IMR-90 (cell line): ENCODE results near the gene SPTB. TPM values are rescaled to one million over a fixed set of nuclear protein-coding genes. Genes with fewer than 3 reads are reported as not detected.

Experiments
- ATAC-seq: fragments of 200-7000 bp; cut with Tn5 transposase; 2 replicates; pipeline ENCODE4 v1.9.1; 2020; ENCODE audit warnings: low read depth, mild to moderate bottlenecking, moderate library complexity
- BruUV-seq: library from RNA; stranded (reverse); fragments of 400-500 nt; replicated peaks from 2 replicates; lab custom pipeline; 2021; lab: Mats Ljungman, UMichigan
- CTCF ChIA-PET: fragments of 300-600 bp; formaldehyde crosslinking; extraction: SDS; loops from one replicate; lab custom pipeline; 2021; ENCODE audit warnings: antibody characterized with exemption; lab: Yijun Ruan, JAX
- POLR2A ChIA-PET: fragments of 300-600 bp; sonication (Branson Sonifier 250); formaldehyde crosslinking; loops from one replicate; lab custom pipeline; 2022; ENCODE audit warnings: antibody characterized with exemption; ENCODE audit not compliant: unreplicated experiment; lab: Charles Lee
- DNase-seq: peaks from one replicate; pipeline ENCODE4 v3.0.0; 2013
- H2AFZ ChIP-seq: replicated peaks from 2 replicates; pipeline ENCODE3; 2013; ENCODE audit warnings: low read length, mild to moderate bottlenecking; ENCODE audit not compliant: poor library complexity
- H2AK5ac ChIP-seq: 2 replicates; pipeline ENCODE4 v1.6.1; 2013; ENCODE audit warnings: low read depth, low read length, inconsistent platforms
- H2AK9ac ChIP-seq: replicated peaks from 2 replicates; pipeline ENCODE3; 2013; ENCODE audit warnings: mild to moderate bottlenecking, low read depth, low read length, moderate library complexity; ENCODE audit not compliant: poor library complexity
- H2BK120ac ChIP-seq: 2 replicates; pipeline ENCODE4 v1.6.1; 2013; ENCODE audit warnings: low read depth, low read length, inconsistent platforms
- H2BK15ac ChIP-seq: 3 replicates; pipeline ENCODE4 v1.6.1; 2013; ENCODE audit warnings: low read depth, low read length, inconsistent platforms
- H2BK20ac ChIP-seq: 2 replicates; pipeline ENCODE4 v1.6.1; 2013; ENCODE audit warnings: low read depth, mild to moderate bottlenecking, inconsistent platforms, low read length, moderate library complexity
- H2BK5ac ChIP-seq: 2 replicates; pipeline ENCODE4 v1.6.1; 2013; ENCODE audit warnings: mild to moderate bottlenecking, low read depth, low read length, inconsistent platforms; ENCODE audit not compliant: poor library complexity, severe bottlenecking
- H3K14ac ChIP-seq: replicated peaks from 2 replicates; pipeline ENCODE4 v1.6.1; 2013; ENCODE audit warnings: low read depth, low read length, inconsistent platforms
- H3K18ac ChIP-seq: 2 replicates; pipeline ENCODE4 v1.6.1; 2013; ENCODE audit warnings: low read depth, low read length, control low read depth
- H3K23ac ChIP-seq: 2 replicates; pipeline ENCODE4 v1.6.1; 2013; ENCODE audit warnings: low read depth, low read length, inconsistent platforms
- H3K27ac ChIP-seq: 2 replicates; pipeline ENCODE4 v1.5.1; 2013; ENCODE audit warnings: mild to moderate bottlenecking, control low read depth, low read length; ENCODE audit not compliant: insufficient read depth
- H3K27me3 ChIP-seq: 2 replicates; pipeline ENCODE4 v1.6.1; 2013; ENCODE audit warnings: low read length; ENCODE audit not compliant: control insufficient read depth, insufficient read depth
- H3K36me3 ChIP-seq: 2 replicates; pipeline ENCODE4 v1.6.1; 2013; ENCODE audit warnings: low read length, mixed read lengths; ENCODE audit not compliant: control insufficient read depth, insufficient read depth
- H3K4ac ChIP-seq: 2 replicates; pipeline ENCODE4 v1.6.1; 2013; ENCODE audit warnings: low read depth, low read length, inconsistent platforms
- H3K4me1 ChIP-seq: 2 replicates; pipeline ENCODE4 v1.6.1; 2013; ENCODE audit warnings: low read length, mixed read lengths; ENCODE audit not compliant: control insufficient read depth, insufficient read depth
- H3K4me2 ChIP-seq: 2 replicates; pipeline ENCODE4 v1.6.1; 2013; ENCODE audit warnings: low read depth, mild to moderate bottlenecking, control low read depth, low read length, moderate library complexity
- H3K4me3 ChIP-seq: 2 replicates; pipeline ENCODE4 v1.5.1; 2013; ENCODE audit warnings: low read depth, mild to moderate bottlenecking, control low read depth, low read length, moderate library complexity; ENCODE audit not compliant: insufficient read depth
- H3K56ac ChIP-seq: 2 replicates; pipeline ENCODE4 v1.6.1; 2013; ENCODE audit warnings: low read length, inconsistent platforms; ENCODE audit not compliant: insufficient read depth; ENCODE audit errors: extremely low read depth
- H3K79me1 ChIP-seq, 2 experiments: 2 replicates each; pipeline ENCODE4 v1.6.1; 2013; ENCODE audit warnings: low read length in 2 of 2, inconsistent platforms in 1 of 2, low read depth in 1 of 2
- H3K9ac ChIP-seq: 2 replicates; pipeline ENCODE4 v1.6.1; 2013; ENCODE audit warnings: low read depth, low read length, control low read depth
- H3K9me1 ChIP-seq: 2 replicates; pipeline ENCODE4 v1.6.1; 2013; ENCODE audit warnings: low read length, inconsistent platforms; ENCODE audit not compliant: insufficient read depth
- H3K9me3 ChIP-seq: 2 replicates; pipeline ENCODE4 v1.6.1; 2013; ENCODE audit warnings: low read length; ENCODE audit not compliant: control insufficient read depth, insufficient read depth
- H4K20me1 ChIP-seq: 2 replicates; pipeline ENCODE4 v1.6.1; 2013; ENCODE audit warnings: low read length, inconsistent platforms; ENCODE audit not compliant: insufficient read depth
- H4K5ac ChIP-seq: 2 replicates; pipeline ENCODE4 v1.6.1; 2013; ENCODE audit warnings: mild to moderate bottlenecking, low read depth, low read length, control low read depth
- H4K8ac ChIP-seq, 2 experiments: 2 replicates each; pipeline ENCODE4 v1.6.1; 2013; ENCODE audit warnings: low read depth in 2 of 2, low read length in 2 of 2, control low read depth in 1 of 2, inconsistent platforms in 1 of 2
- H4K91ac ChIP-seq: 2 replicates; pipeline ENCODE4 v1.6.1; 2013; ENCODE audit warnings: low read depth, low read length, inconsistent platforms; ENCODE audit not compliant: insufficient read depth
- CEBPB ChIP-seq: IDR thresholded peaks from 2 replicates; pipeline ENCODE4 v1.6.1; 2012; ENCODE audit warnings: low read depth, low read length, improper control_type of control experiment
- CHD1 ChIP-seq: IDR thresholded peaks from 2 replicates; pipeline ENCODE4 v1.6.1; 2012; ENCODE audit warnings: low read depth, low read length, improper control_type of control experiment
- FOS ChIP-seq: fragments of 150-350 bp; IDR thresholded peaks from 2 replicates; pipeline ENCODE4 v1.6.1; 2016; ENCODE audit warnings: low read depth, low read length
- MAFK ChIP-seq: IDR thresholded peaks from 2 replicates; pipeline ENCODE4 v1.6.1; 2012; ENCODE audit warnings: low read depth, low read length, improper control_type of control experiment
- MXI1 ChIP-seq: IDR thresholded peaks from 2 replicates; pipeline ENCODE4 v1.6.1; 2012; ENCODE audit warnings: low read depth, mild to moderate bottlenecking, low read length, moderate library complexity, borderline replicate concordance
- NFE2L2 ChIP-seq: fragments of 150-350 bp; IDR thresholded peaks from 2 replicates; pipeline ENCODE4 v1.6.1; 2016; ENCODE audit warnings: low read depth, mild to moderate bottlenecking, low read length
- POLR2A ChIP-seq: IDR thresholded peaks from 2 replicates; pipeline ENCODE4 v1.6.1; 2012; ENCODE audit warnings: mild to moderate bottlenecking, low read depth, low read length
- RCOR1 ChIP-seq: IDR thresholded peaks from 2 replicates; pipeline ENCODE4 v1.6.1; 2012; ENCODE audit warnings: mild to moderate bottlenecking, low read length, improper control_type of control experiment; ENCODE audit not compliant: insufficient replicate concordance
- RFX5 ChIP-seq: IDR thresholded peaks from 2 replicates; pipeline ENCODE4 v1.8.0; 2012; ENCODE audit warnings: low read depth, mild to moderate bottlenecking, low read length, moderate library complexity
- SMC3 ChIP-seq: fragments of 150-350 bp; IDR thresholded peaks from 2 replicates; pipeline ENCODE4 v1.6.1; 2016; ENCODE audit warnings: low read depth, mild to moderate bottlenecking, antibody characterized with exemption, low read length, moderate library complexity
- WGBS, 2 experiments: methylation state at CpG; one replicate each; pipeline versions ENCODE4 v1.1.5 to v1.1.7; 2013; ENCODE audit warnings: missing lambda C conversion rate in 2 of 2; ENCODE audit not compliant: insufficient read length in 1 of 2; ENCODE audit errors: extremely low coverage in 2 of 2; 5-methylcytosine and 5-hydroxymethylcytosine counted together
- dilution Hi-C: fragments of 300-500 bp; cut with HindIII; formaldehyde crosslinking; loops from one replicate; pipeline ENCODE4 v1.14.3; 2018; ENCODE audit warnings: low sequenced_read_pairs; ENCODE audit not compliant: unreplicated experiment
- in situ Hi-C: fragments of 300-500 bp; cut with MboI; formaldehyde crosslinking; loops from 3 replicates; pipeline ENCODE4 v1.14.3; 2019; ENCODE audit warnings: low sequenced_read_pairs, inconsistent platforms, mixed read lengths
- intact Hi-C: fragments of 100-400 bp; cut with micrococcal nuclease; formaldehyde crosslinking; loops from 2 replicates; pipeline ENCODE4 v1.10.0; 2022
- polyA plus RNA-seq, 3 experiments: library from polyadenylated mRNA; depleted of rRNA; stranded (reverse); fragments of >200 nt; gene quantifications; 2 replicates each; pipeline ENCODE4 v1.2.3, GENCODE V29; 2012; ENCODE audit warnings: low replicate concordance in 1 of 3
- total RNA-seq: library from RNA; depleted of rRNA; stranded (reverse); fragments of >200 nt; gene quantifications from 2 replicates; pipeline ENCODE4 v1.2.3, GENCODE V29; 2012
- TF ChIP-seq, protein P1 (sequence below): fragments of 150-350 bp; IDR thresholded peaks from 2 replicates; pipeline ENCODE4 v1.6.1; 2017; ENCODE audit warnings: mild to moderate bottlenecking, antibody characterized with exemption, low read length, low read depth
- TF ChIP-seq, protein P2 (sequence below): conservative IDR thresholded peaks from 2 replicates; pipeline ENCODE4 v1.5.1; 2012; ENCODE audit warnings: mild to moderate bottlenecking, low read depth, low read length, improper control_type of control experiment
- TF ChIP-seq, protein P3 (sequence below): fragments of 150-350 bp; IDR thresholded peaks from 2 replicates; pipeline ENCODE4 v1.6.1; 2016; ENCODE audit warnings: low read depth, mild to moderate bottlenecking, low read length, moderate library complexity, borderline replicate concordance

SPTB gene
- total and polyA plus RNA-seq, 2 of the 4 experiments (the other 2 are of a cell fraction) = under 0.01 to 0.07 TPM

DNA sequence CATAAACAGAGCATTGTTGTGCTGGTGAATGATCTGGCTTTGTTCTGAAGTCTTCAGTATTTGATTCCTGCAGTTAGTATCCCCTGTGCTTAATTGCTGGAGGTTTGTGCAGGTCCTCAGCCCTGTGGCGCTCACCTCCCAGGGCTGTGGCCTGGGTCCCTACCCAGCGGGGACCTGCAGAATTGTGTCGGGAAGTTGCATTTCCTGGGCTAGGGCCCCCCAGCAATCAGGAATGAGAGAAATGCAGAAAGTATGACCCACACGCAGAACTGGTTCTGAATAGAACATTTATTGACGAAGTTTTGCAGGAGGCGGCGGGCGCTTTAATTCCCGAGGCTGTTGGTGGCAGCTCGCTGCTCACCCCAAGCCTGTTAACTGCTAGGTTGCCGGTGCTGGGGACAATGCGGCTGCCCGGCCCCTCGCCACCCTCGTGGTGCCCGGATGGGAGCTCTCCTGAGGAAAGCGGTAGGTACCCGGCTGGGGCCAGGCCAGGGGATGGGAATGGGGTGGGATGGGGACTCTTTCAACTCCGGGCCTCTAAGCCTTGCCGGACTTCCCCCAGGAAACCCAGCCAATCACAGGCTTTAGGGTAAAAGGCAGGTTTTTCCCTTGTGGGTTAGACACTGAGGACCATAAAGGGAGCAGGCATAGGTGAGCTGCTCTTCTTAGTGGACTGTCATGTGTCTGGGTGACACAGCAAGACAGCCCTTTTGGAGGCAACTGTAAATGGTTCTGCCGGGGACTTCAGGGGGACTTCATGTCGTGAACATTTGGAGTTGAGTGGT, 163.9 kb downstream of the SPTB start:
- Histone ChIP-seq H4K8ac (no peak overlapping the region), H2AK5ac (no peak overlapping the region), H3K23ac (no peak overlapping the region), H3K27ac (no peak overlapping the region), H2AK9ac (no peak overlapping the region), H3K9me1 (peaks cover 22% of the 10 kb centered on the region), H3K14ac (no peak overlapping the region), H4K5ac (no peak overlapping the region), H2AFZ (no peak overlapping the region), H3K4ac (no peak overlapping the region), H3K36me3 (no peaks in the 10 kb centered on the region), H2BK15ac (no peak overlapping the region), H3K4me1 (peaks cover 8% of the 10 kb centered on the region), H3K4me2 (no peak overlapping the region), H2BK20ac (no peak overlapping the region), H4K20me1 (no peaks in the 10 kb centered on the region; the same call in 1 of the 2 replicates), H3K79me1 (peaks cover 7 to 19% of the 10 kb centered on the region in 2 experiments; a peak in 2 of 4 replicates), H2BK5ac (no peak overlapping the region), H3K4me3 (no peak overlapping the region), H3K9ac (no peak overlapping the region), H4K91ac (no peak overlapping the region), H2BK120ac (no peak overlapping the region), H3K9me3 (peaks cover 7% of the 10 kb centered on the region), H3K18ac (no peak overlapping the region), H3K56ac (no peak overlapping the region), H3K27me3 (no peaks in the 10 kb centered on the region)
- in situ Hi-C loops (no loop called here), intact Hi-C loops (no loop called here), dilution Hi-C loops (no loop called here)
- ChIA-PET CTCF (no interaction called here), POLR2A (no interaction called here)
- no peak for ATAC-seq
- BruUV-seq = no TSS peak
- TF ChIP-seq MXI1 = no peak
- no peak for TF ChIP-seq POLR2A
- no peak for TF ChIP-seq CEBPB
- TF ChIP-seq RFX5 = no peak
- TF ChIP-seq RCOR1 = no peak
- TF ChIP-seq, protein P1, sequence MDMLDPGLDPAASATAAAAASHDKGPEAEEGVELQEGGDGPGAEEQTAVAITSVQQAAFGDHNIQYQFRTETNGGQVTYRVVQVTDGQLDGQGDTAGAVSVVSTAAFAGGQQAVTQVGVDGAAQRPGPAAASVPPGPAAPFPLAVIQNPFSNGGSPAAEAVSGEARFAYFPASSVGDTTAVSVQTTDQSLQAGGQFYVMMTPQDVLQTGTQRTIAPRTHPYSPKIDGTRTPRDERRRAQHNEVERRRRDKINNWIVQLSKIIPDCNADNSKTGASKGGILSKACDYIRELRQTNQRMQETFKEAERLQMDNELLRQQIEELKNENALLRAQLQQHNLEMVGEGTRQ = no peak
- TF ChIP-seq NFE2L2 = no peak
- TF ChIP-seq, protein P2, sequence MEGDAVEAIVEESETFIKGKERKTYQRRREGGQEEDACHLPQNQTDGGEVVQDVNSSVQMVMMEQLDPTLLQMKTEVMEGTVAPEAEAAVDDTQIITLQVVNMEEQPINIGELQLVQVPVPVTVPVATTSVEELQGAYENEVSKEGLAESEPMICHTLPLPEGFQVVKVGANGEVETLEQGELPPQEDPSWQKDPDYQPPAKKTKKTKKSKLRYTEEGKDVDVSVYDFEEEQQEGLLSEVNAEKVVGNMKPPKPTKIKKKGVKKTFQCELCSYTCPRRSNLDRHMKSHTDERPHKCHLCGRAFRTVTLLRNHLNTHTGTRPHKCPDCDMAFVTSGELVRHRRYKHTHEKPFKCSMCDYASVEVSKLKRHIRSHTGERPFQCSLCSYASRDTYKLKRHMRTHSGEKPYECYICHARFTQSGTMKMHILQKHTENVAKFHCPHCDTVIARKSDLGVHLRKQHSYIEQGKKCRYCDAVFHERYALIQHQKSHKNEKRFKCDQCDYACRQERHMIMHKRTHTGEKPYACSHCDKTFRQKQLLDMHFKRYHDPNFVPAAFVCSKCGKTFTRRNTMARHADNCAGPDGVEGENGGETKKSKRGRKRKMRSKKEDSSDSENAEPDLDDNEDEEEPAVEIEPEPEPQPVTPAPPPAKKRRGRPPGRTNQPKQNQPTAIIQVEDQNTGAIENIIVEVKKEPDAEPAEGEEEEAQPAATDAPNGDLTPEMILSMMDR = no peak
- TF ChIP-seq, protein P3, sequence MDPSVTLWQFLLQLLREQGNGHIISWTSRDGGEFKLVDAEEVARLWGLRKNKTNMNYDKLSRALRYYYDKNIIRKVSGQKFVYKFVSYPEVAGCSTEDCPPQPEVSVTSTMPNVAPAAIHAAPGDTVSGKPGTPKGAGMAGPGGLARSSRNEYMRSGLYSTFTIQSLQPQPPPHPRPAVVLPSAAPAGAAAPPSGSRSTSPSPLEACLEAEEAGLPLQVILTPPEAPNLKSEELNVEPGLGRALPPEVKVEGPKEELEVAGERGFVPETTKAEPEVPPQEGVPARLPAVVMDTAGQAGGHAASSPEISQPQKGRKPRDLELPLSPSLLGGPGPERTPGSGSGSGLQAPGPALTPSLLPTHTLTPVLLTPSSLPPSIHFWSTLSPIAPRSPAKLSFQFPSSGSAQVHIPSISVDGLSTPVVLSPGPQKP = no peak
- no peak for TF ChIP-seq MAFK
- no peak for TF ChIP-seq SMC3
- TF ChIP-seq CHD1 = no peak
- TF ChIP-seq FOS = no peak
- no peak for DNase-seq
- WGBS, 2 experiments = no CpG with 5 or more reads among the region's 22 CpGs
